ENCODE data around the gene TP53INP2. TPM values are rescaled to one million over a fixed set of nuclear protein-coding genes. Genes with fewer than 3 reads are reported as not detected.

TP53INP2 gene
- total and polyA plus RNA-seq, 2 of the 13 experiments (the other 11 are each of a cell fraction or from before 2014, with no cell fraction given): 5.2 to 18.8 TPM

DNA sequence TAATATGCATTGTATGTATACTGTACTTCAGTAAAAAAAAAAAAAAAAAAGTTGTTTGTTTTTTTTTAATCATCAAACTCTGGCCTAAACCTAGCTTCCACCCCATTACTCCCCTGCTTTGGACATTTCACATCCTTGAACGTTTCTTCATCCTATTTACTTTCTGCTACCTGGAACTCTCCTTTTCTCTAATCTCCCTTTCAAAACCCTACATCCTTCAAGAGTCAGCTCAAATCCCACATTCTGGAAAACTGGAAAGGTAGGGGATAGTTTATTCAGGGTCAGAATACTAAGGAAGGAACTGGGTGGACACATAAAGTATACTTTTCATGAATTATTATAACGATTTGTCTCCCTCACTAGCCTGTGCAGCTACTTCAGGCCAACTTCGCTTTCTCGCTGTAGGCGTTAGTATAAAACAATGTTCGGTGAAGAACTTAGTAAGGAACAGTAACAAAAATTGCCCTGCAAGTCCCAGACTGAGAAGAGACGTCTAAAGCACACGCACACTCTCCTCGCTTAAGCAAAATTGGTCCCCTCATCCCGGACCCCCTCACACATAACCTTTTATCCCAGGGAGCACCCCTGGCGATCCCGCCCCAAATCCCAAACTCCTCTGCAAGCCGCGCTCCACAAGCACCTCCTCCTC lies 28.0 kb upstream of the TP53INP2 start (continued):
- TF ChIP-seq, protein P1, sequence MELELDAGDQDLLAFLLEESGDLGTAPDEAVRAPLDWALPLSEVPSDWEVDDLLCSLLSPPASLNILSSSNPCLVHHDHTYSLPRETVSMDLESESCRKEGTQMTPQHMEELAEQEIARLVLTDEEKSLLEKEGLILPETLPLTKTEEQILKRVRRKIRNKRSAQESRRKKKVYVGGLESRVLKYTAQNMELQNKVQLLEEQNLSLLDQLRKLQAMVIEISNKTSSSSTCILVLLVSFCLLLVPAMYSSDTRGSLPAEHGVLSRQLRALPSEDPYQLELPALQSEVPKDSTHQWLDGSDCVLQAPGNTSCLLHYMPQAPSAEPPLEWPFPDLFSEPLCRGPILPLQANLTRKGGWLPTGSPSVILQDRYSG (CRISPR knock-in tag; IDR thresholded peaks at IDR 0.05): 0 out of 2 replicates have a peak, but pooled peaks have one; percentile 41
- TF ChIP-seq TEF (CRISPR knock-in tag; IDR thresholded peaks at IDR 0.05) (0 out of 2 replicates have a peak, but pooled peaks have one; percentile 46), ZBTB39 (CRISPR knock-in tag; IDR thresholded peaks at IDR 0.05) (no peak), FUBP1 (CRISPR knock-in tag; IDR thresholded peaks at IDR 0.05; ENCODE audit: borderline replicate concordance) (no peak), ATF7-NPFF (CRISPR knock-in tag; IDR thresholded peaks at IDR 0.05; ENCODE audit: low read depth) (no peak), ZNF354B (CRISPR knock-in tag; IDR thresholded peaks at IDR 0.05) (no peak), ZC3H13 (CRISPR knock-in tag; IDR thresholded peaks at IDR 0.05) (no peak), RFX5 (IDR thresholded peaks at IDR 0.05; ENCODE audit: low read depth, low read length) (no peak), ZMYM3 (CRISPR knock-in tag; IDR thresholded peaks at IDR 0.05) (no peak), SP4 (CRISPR knock-in tag; IDR thresholded peaks at IDR 0.05) (no peak), ZNF775 (CRISPR knock-in tag; IDR thresholded peaks at IDR 0.05; ENCODE audit: borderline replicate concordance) (no peak), FIP1L1 (IDR thresholded peaks at IDR 0.05; ENCODE audit: borderline replicate concordance, insufficient read depth, low read depth, low read length) (no peak)
- TF ChIP-seq, protein P2, sequence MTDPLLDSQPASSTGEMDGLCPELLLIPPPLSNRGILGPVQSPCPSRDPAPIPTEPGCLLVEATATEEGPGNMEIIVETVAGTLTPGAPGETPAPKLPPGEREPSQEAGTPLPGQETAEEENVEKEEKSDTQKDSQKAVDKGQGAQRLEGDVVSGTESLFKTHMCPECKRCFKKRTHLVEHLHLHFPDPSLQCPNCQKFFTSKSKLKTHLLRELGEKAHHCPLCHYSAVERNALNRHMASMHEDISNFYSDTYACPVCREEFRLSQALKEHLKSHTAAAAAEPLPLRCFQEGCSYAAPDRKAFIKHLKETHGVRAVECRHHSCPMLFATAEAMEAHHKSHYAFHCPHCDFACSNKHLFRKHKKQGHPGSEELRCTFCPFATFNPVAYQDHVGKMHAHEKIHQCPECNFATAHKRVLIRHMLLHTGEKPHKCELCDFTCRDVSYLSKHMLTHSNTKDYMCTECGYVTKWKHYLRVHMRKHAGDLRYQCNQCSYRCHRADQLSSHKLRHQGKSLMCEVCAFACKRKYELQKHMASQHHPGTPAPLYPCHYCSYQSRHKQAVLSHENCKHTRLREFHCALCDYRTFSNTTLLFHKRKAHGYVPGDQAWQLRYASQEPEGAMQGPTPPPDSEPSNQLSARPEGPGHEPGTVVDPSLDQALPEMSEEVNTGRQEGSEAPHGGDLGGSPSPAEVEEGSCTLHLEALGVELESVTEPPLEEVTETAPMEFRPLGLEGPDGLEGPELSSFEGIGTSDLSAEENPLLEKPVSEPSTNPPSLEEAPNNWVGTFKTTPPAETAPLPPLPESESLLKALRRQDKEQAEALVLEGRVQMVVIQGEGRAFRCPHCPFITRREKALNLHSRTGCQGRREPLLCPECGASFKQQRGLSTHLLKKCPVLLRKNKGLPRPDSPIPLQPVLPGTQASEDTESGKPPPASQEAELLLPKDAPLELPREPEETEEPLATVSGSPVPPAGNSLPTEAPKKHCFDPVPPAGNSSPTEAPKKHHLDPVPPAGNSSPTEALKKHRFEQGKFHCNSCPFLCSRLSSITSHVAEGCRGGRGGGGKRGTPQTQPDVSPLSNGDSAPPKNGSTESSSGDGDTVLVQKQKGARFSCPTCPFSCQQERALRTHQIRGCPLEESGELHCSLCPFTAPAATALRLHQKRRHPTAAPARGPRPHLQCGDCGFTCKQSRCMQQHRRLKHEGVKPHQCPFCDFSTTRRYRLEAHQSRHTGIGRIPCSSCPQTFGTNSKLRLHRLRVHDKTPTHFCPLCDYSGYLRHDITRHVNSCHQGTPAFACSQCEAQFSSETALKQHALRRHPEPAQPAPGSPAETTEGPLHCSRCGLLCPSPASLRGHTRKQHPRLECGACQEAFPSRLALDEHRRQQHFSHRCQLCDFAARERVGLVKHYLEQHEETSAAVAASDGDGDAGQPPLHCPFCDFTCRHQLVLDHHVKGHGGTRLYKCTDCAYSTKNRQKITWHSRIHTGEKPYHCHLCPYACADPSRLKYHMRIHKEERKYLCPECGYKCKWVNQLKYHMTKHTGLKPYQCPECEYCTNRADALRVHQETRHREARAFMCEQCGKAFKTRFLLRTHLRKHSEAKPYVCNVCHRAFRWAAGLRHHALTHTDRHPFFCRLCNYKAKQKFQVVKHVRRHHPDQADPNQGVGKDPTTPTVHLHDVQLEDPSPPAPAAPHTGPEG (CRISPR knock-in tag; IDR thresholded peaks at IDR 0.05): no peak
